Activated T-cell treated with anti-CD3 and anti-CD28 coated beads for 4 hours (primary cell): Measurements from ENCODE around the gene AKAP8.
"Not testable (repeated sequence)": the region's sequence is repeated elsewhere in the genome, so short reads cannot be mapped to it uniquely, and the experiment has no call there.

Experiments
- DNase-seq: peaks from one replicate; pipeline ENCODE4 v3.0.0-alpha.2; 2020

AKAP8 gene

GRCh38 chr19:15371786-15372380 is 7.7 kb downstream of the AKAP8 start:
- no peak for DNase-seq

GRCh38 chr19:15371119-15371518 is 8.5 kb downstream of the AKAP8 start:
- no peak for DNase-seq

- DNase-seq: no peak
Observed at GRCh38 chr19:15369594-15369891, 10.0 kb downstream of the AKAP8 start.

GRCh38 chr19:15368798-15369593 is 10.6 kb downstream of the AKAP8 start:
- DNase-seq: no peak

- DNase-seq: no peak
Observed at GRCh38 chr19:15368051-15368632, 11.4 kb downstream of the AKAP8 start.

- DNase-seq: no peak
Observed at GRCh38 chr19:15367439-15367838, 12.1 kb downstream of the AKAP8 start.

- DNase-seq: no peak
Observed at GRCh38 chr19:15365264-15365663, 14.3 kb downstream of the AKAP8 start.

- not testable (repeated sequence) for DNase-seq
Observed at GRCh38 chr19:15363791-15364190, 15.8 kb downstream of the AKAP8 start.

GRCh38 chr19:15363048-15363447 is 16.5 kb downstream of the AKAP8 start:
- DNase-seq: not testable (repeated sequence)

GRCh38 chr19:15360015-15360414 is 19.6 kb downstream of the AKAP8 start:
- not testable (repeated sequence) for DNase-seq

GRCh38 chr19:15358918-15359317 is 20.7 kb downstream of the AKAP8 start:
- DNase-seq: no peak

- no peak for DNase-seq
Observed at GRCh38 chr19:15357906-15358305, 21.7 kb downstream of the AKAP8 start.

- no peak for DNase-seq
Observed at GRCh38 chr19:15354566-15355296, 24.9 kb downstream of the AKAP8 start.

- no peak for DNase-seq
Observed at GRCh38 chr19:15353908-15354307, 25.7 kb downstream of the AKAP8 start.

- not testable (repeated sequence) for DNase-seq
Observed at GRCh38 chr19:15352535-15352934, 27.1 kb downstream of the AKAP8 start.

GRCh38 chr19:15341328-15341727 is 38.3 kb downstream of the AKAP8 start:
- DNase-seq: not testable (repeated sequence)

- no peak for DNase-seq
Observed at GRCh38 chr19:15340086-15340485, 39.5 kb downstream of the AKAP8 start.

GRCh38 chr19:15337202-15337601 is 42.4 kb downstream of the AKAP8 start:
- no peak for DNase-seq

- not testable (repeated sequence) for DNase-seq
Observed at GRCh38 chr19:15335992-15336391, 43.6 kb downstream of the AKAP8 start.

GRCh38 chr19:15332311-15332996 is 47.1 kb downstream of the AKAP8 start, which contains the start of gene BRD4:
Gene BRD4 (minus strand): TSS chr19:15332539. CDS start chr19:15273099, 59,440 bp downstream.
- DNase-seq: peak; percentile 67

- peak; percentile 59 for DNase-seq
Observed at GRCh38 chr19:15331419-15332310, 47.9 kb downstream of the AKAP8 start.
